Activated T-cell treated with anti-CD3 and anti-CD28 coated beads for 4 hours (primary cell): ENCODE measurements around the gene GALNT17.

Experiments
- DNase-seq: peaks from one replicate; pipeline ENCODE4 v3.0.0-alpha.2; 2020

Gene GALNT17

DNA sequence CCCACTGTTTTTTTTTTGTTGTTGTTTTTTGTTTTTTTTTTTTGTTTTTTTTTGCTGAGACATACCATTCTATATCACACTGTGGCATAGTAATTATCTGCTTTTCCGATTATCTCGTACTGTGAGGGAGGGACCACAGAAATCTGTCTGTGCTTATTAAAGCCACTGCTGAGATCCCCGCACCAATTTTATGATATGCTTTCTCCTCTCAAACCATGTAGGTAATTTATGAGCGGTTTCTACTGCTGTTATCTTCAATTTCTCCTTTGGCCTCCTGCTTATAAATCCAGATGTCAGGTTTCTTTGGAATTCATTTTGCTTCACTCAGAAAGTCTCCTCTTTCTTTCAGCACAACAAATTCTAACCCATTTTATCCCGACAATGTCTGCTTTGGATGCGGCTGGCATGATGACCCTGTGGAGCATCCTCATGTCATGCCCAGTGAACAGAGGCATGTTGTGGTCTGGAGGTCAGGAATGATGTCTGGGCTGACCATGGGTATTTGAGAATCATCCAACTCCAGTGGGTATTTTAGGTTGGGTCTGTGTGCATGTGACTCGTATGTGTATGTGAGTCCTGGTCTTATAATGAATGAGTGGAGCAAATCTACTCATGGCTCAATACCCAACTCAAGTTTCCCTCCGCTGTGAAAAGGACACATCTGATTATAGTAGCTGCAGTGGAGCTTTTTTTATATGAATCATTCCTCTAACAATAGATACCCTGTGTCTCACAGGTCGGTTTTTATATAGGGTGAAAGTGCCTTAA lies 213.4 kb downstream of the GALNT17 start:
- no peak for DNase-seq

DNA sequence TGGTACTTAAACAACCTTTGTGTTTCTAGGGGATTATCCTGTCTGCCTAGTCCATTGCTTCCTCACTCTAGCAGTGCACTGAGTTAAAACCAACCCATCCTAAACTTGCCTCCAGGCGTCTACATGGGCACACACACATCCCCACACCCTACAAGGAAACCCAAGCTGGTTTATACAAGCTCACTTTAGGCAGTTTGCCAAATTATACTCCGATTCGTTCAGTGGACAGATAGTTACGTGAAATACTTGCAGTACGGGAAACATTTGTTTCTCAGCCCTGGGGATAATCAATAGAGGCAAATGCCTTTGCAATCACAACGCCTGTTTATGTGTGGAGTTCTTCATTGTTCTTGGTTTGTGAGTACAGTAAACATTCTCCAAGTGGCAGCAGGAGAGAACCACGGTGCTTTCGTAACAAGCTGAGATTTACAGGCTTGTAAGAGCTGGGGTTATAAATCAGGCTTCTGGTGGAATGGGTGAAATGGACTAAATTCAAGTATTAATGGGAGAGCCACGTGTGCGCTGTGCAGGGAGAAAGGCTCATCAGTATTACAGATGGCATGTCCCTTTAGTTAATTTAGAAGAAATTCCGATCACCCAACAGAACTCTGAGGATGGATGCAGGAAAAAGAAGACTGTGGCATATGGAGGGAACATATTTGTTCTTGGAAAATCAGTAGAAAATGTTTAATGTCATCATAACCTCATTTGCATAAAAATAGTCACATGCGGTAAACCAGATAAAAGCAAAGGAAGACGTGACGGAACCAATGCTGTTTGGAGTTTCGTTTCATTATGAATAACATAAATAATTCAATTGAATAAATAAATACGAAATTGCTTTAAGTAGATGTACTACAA lies 217.1 kb downstream of the GALNT17 start:
- DNase-seq = no peak

DNA sequence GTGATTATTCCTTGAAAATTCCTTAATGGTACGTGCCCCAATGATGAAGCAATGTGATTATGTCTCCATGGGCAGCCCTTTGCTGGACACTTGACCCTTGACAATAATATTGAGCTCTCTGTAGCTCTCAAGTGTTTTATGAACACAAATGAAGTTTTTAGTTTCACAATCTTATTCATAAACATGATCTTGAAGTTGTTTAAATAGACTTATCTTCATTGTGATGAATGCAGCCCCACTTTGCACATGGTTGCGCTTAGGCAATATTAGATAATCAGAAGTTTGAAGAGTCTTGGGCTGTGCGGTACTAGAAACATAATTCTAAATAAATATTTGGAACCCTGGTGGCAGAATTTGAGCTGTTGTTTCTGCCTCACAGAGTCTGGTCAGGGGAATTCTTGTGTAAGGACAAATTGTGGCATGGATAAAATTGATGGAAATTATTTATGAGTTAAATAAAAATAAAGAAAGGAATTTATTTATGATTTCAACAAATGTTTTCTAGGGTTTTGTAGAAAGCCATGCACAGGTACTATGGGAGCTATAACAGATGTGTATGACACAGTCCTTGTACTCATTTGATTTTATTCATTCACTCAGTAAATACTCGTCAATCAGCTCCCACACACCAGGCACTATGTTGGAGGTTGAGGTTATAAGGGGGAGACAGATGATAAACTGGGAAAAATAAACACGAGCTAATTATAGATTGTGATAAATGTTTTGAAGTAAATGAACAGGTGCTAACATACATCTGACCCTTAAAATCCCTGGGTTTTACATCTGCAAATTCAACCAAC lies 217.9 kb downstream of the GALNT17 start:
- DNase-seq = no peak

DNA sequence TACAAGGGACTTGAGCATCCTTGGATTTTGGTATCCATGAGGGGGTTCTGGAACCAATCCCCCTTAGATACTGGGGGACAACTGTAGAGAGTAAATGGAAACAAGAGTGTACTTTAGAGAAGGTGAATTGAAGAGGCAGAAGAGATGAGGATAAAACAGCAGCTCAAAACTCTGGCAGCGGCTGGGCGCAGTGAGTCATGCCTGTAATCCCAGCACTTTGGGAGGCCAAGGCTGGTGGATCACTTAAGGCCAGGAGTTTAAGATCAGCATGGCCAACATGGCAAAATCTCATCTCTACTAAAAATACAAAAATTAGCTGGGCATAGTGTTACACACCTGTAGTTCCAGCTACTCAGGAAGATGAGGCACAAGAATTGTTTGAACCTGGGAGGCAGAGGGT lies 218.7 kb downstream of the GALNT17 start:
- DNase-seq = no peak

DNA sequence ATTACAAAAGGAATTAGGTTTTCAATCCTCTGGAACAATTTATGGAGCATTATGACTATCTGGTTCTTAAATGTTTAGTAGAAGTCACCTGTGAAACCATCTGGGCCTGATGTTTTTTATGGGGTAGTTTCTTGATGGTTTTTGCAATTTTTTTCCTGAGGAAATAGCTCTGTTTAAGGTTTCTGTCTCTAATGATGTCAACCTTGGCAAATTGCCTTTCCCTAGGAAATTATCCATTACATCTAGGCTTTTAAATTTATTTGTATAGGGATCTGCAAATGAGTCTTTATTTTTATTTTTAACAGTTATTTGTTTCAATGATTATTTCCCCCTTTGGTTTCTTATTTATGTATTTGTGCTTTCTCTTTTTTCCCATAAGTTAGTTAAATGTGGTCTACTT lies 222.8 kb downstream of the GALNT17 start:
- DNase-seq = no peak

DNA sequence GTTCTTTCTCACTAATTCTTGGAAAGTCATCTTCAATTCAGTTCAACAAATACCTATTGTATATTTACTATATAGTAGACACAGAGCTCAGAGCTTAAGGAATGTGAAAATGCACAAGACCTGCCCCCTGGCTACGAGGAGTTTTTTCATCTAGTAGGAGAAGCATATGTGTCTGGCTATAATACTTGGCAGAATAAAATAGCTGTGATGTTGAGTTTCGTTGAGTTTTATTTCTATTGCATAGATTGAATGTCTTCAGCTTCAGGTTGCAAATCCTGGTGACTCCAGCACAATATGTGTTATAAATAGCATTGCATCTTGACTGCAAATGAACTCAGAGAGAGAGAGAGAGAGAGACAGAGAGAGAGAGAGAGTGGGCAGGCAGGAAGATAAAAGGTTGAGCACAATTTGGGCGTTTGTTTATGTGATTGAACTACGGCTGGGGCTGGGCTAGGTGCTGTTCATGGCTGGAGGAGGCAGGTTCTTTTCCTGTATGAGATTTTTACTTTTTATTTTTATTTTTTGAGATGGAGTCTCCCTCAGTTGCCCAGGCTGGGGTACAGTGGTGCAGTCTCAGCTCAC lies 229.6 kb downstream of the GALNT17 start:
- no peak for DNase-seq

DNA sequence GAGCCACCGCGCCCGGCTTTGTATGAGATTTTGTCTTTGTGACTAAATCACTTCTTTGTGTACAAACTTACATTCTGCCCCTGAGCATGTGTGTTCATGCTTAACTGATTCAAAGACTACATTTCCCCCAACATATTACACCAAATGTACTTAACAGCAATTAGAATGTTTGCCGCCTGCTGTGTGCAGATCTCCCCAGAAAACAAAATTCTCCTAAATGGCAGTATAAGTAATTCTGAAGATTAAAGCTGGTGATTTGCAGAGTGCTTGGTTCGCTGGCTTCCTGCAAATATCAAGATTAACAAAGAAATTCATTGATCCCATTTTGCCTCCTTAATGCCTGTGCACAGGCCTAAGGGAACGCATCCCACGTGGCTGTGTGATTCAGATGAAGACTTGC lies 230.3 kb downstream of the GALNT17 start:
- no peak for DNase-seq

DNA sequence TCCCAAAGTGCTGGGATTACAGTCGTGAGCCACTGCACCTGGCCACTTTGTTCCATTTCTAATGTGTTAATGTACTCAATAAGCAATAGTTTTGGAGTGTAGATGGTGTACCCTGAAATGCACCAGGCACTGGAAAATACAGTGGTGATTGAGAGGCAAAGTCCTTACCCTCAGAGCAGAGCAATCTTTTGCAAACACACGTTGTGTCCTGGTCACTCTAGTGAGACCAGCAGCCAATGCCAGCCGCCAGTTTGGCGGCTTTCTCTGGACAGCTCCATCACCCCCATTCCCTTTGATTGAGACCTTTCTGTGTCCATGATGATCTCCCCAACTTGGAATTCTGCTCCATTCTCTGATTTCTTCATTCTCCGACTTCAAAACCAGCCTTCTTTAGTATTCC lies 231.3 kb downstream of the GALNT17 start:
- DNase-seq = no peak

DNA sequence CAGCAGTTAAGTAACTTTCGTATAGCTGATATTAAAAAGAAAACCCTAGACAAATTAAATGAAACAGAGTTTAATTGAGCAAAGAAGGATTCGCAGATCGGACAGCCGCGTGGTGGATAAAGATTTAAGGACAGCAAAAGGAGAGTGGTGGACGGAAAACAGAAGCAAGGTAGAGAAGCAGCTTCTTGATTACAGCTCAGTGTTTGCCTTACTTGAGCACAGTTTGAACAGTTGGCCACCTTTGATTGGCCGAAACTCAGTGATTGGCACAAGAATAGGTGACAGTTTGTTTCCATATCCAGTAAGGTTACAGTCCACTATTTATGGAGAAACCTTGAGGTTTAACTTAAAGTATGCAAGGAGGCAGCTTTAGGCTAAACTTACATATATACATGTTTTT lies 231.7 kb downstream of the GALNT17 start:
- no peak for DNase-seq

DNA sequence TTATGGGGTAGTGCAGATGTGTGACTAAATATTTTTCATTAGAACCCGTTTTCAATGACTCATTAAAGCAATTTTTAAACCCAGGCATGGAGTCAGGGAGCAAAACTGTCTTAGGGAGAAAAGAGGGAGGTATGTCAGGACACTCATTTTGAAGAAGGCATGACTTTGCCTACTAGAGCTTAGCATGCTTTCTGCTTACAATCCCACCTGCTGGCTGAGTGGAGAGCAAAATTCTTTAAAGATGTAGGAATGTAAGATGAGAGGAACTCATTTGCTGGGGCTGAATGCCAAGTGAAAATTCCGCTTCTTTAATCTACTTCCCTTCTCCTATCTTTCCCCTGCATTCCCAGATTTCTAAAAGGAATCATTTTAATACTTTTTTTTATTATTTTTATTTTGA lies 232.6 kb downstream of the GALNT17 start:
- no peak for DNase-seq

DNA sequence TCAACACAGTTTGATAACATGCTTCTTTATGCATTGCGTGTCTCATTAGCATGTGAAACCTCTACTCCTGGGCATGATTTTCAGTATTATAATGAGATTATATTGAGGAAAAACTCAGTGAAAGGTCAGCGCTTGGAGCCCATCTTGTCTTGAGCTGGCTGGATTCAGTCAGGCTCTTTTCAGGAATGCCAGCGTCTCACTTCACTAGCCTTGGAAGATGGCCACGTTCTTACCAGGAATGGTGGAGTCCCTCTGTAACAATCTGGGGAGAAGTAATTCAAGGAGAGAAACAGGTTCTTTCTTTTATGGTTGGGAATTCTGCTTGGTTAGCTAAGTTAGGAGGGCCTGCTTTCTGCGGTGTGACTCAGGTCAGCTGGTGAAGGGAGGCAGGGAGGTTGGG lies 241.0 kb downstream of the GALNT17 start:
- no peak for DNase-seq

DNA sequence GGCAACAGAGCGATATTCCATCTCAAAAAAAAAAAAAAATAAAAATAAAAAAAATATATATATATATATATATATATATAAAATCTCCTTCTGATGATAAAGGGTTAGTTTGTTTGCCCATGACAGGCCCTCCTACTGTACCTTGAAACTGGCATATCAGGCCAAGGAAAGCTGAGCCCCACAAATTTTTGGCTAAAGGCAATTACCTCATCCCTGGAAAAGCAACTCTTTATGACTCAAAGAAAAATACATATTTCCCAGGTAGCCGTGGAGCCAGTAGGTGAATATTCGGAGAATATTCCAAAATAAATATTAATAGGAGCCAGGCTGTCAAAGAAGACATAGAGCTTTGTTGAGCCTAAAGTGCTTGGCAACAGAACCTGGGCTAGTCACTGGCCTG lies 245.1 kb downstream of the GALNT17 start:
- DNase-seq = no peak

DNA sequence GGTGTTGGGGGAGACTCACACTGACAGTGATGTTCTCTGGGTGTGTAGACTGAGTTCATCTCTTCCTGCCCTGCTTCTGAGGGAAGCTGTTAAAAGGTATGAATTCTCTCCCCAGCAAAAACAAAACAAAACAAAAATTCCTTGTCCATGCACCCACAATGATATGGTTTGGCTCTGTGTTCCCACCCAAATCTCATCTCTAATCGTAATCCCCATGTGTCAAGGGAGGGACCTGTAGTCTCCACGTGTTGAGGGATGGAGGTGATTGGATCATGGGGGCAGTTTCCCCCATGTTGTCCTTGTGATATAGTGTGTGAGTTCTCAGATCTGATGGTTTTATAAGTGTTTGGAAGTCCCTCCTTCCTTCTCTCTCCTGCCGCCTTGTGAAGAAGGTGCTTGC lies 245.5 kb downstream of the GALNT17 start:
- no peak for DNase-seq

DNA sequence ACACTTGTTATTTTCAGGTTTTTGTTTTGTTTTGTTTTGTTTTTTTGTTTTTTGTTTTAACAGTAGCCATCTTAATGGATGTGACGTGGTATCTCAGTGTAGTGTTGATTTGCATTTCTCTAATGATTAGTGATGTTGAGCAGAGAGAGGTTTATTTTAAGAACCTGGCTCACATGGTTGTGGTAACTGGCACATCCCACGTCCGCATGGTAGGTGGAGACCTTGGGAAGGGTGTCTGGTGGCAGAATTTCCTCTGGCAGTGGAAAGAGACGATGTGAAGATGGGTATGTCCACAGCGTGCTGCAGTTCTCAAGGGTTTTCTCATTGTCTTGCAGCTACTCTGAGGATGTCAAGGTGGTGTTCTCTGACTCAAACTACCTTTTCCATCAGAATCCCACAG lies 252.2 kb downstream of the GALNT17 start:
- DNase-seq = no peak

DNA sequence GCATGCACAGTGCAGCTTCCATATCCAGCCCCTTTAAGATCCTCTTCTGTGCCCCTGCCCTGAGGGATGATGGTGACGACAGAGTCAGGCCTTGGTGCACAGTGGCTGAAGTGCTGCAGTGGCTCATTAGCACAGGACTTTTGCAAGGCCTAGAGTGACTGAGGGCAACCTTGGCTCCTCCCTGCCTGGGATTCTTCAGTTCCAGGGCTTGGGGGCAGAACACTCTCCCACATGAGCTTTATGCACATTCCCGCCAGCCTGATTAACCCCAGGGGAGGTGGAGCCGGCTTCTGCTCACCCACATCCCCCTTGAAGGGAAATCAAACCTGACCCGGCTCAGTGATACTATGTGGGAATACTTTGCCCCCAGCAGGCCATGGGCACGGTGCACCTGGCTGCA lies 253.4 kb downstream of the GALNT17 start:
- no peak for DNase-seq

DNA sequence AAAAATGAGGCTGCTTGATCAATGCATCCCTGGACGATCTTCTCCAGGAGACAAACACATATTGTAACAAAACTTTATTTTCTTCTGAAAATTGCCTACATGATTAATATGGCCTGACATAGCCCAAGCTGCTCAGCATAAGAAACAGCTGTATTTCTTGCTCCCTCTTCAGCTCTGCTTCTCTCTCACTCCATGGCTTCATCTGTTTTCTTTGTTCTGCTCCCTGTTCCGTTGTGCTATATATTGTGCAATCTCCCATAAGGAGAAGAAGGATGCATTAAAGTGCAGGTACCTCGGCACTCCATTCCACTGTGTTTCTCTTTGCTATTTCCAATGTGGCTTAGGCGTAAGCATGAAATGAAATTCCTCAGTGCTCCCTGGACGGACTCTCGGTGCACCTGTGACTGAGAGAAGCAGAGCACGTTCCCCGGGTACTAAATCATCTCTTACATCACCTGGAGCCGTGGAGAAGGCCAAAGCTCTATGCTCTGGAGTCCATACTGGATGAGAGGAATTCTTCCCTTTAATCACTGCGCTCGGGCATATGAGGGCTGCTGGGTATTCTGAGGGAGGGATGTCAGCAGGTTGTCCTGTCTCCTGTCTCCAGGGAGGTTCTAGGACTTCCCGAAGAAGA lies 254.3 kb downstream of the GALNT17 start:
- no peak for DNase-seq

DNA sequence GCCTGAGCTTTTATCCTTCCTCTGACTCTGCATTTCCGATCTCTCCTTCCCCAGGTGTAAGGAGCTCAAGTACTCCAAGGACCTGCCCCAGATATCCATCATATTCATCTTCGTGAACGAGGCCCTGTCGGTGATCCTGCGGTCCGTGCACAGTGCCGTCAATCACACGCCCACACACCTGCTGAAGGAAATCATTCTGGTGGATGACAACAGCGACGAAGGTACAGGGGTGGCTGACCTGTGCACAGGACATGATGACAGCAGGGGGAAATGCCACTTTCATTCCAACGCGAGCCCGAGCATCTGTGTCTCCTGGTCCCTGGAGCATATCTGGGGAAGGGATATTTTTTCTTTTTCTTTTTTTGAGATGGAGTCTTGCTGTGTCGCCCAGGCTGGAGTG lies 256.2 kb downstream of the GALNT17 start:
- DNase-seq = no peak

DNA sequence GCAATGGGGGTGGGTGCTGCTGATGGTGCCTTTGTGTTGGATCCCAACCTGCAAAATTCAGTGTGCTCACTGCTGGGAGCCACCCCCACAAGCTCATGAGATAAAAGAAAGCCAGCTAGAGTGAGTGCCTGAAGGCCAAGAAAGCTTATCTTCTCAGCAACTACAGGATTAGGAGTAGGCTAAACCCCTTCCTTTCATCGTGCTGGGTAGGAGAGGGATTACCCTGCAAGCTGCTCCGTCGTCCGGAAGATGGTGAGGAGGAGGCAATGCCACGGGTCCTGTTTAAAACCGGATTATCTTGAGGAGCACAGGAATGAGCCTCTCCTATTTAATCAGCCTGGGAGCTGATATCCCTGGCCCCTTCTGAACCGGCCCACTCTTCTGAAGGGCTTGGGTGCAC lies 258.0 kb downstream of the GALNT17 start:
- DNase-seq = no peak

DNA sequence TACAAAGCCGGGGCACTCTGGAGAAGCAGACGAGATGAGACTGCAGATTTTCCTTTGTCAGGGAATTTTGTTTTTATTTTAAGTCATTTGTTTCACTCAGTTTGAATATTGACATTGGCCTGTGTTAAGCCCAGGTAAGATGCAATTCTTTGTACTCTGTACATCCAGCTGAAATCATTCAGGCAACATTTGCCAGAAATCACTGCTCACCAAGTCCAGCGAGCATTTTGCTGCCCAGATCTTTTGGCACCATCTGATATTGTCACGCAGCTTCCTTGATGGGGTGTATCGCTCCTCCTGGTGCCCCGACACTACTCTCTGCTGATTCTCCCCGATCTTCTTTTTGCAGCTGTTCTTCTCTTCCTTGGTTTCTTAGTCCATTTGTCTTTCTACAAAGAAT lies 261.7 kb downstream of the GALNT17 start:
- no peak for DNase-seq

DNA sequence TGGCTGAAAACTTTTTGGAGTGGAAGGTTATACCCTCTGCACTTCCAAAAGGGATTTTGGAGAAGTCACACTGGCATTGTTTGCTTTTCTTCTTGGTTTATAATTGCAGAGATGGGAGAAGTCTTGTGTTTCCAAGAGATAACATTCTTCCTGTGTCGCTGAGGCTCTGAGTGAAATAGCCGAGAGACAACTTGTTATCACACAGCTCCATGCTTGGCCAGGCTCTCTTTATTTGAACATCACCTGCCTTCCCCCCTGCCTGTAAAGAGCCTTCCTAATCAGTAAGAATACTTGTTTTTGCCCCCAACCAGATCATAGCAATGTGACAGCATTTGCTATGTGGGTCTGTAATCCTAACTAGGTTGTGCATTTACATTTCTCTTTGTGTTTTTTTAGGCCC lies 270.7 kb downstream of the GALNT17 start:
- DNase-seq = no peak

DNA sequence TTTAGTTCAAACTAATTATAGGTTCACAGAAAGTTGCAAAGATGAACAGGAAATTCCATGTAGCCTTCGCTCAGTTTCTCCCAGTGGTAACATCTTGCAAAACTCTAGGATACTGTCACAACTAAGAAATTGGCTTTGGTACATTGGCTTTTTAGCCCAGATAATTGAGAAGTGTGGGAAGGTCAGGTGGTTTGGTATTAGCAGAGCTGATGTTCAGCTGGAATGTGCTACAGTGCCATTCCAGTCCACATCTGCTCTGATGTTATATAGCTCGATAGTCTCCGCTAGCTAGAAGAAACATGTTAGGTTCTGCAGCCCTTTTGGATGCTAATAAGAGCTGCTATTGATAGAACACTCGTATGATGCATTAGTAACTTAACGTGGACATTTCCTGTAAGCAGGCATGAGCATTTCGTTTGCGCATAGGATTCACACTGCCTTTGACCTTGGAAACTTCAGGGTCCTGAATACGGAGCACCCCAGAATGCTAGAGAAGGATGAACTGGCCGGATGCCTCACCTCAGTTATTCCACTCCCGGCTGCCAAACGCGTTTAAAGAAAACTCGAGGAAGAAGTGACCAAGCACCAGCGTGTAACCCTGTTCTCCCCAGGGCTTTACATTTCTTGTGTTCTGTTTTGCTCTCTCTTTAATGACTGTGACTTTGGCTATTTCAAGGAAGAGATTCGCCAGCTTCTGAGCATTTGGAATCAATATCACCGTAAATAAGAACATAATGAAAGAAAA lies 271.4 kb downstream of the GALNT17 start:
- no peak for DNase-seq
